Kidney (tissue), 14 donors: ENCODE measurements around the gene MAN1A1. TPM values are rescaled to one million over a fixed set of nuclear protein-coding genes. Genes with fewer than 3 reads are reported as not detected.

Experiments used
- DNase-seq, 5 donors: peaks; one replicate each; pipeline ENCODE4 v3.0.0-alpha.2; 2013 to 2020
- FAIRE-seq: peaks from 2 replicates; lab custom pipeline; 2012; peaks lifted over from hg19 to GRCh38; lab: Jason Lieb, UNC
- H3K27ac ChIP-seq, 2 donors: one replicate each; pipeline ENCODE4 v1.7.0; 2013; ENCODE audit warnings: low read depth in 2 of 2, low read length in 2 of 2, inconsistent platforms in 1 of 2
- H3K27me3 ChIP-seq: one replicate; pipeline ENCODE4 v1.7.1; 2013; ENCODE audit warnings: low read length, inconsistent platforms; ENCODE audit not compliant: control insufficient read depth, insufficient read depth
- H3K36me3 ChIP-seq, 3 donors: one replicate each; pipeline versions ENCODE4 v1.7.0 to v1.7.1; 2013; ENCODE audit warnings: low read length in 3 of 3, control low read depth in 1 of 3, inconsistent platforms in 1 of 3; ENCODE audit not compliant: insufficient read depth in 3 of 3, control insufficient read depth in 2 of 3
- H3K4me1 ChIP-seq, 3 donors: one replicate each; pipeline versions ENCODE4 v1.7.0 to v1.7.1; 2013; ENCODE audit warnings: low read length in 3 of 3, inconsistent platforms in 1 of 3, low read depth in 1 of 3; ENCODE audit not compliant: control insufficient read depth in 2 of 3, insufficient read depth in 2 of 3
- H3K4me3 ChIP-seq, 3 donors: one replicate each; pipeline versions ENCODE4 v1.7.0 to v1.8.1; 2013; ENCODE audit warnings: low read length in 3 of 3, control low read depth in 1 of 3, inconsistent platforms in 1 of 3
- H3K9ac ChIP-seq, 3 donors: one replicate each; pipeline versions ENCODE4 v1.7.0 to v1.7.1; 2013; ENCODE audit warnings: low read length in 3 of 3, control low read depth in 1 of 3, inconsistent platforms in 1 of 3
- H3K9me3 ChIP-seq, 3 donors: one replicate each; pipeline versions ENCODE4 v1.7.0 to v1.7.1; 2013; ENCODE audit warnings: low read length in 3 of 3, control low read depth in 1 of 3, inconsistent platforms in 1 of 3; ENCODE audit not compliant: control insufficient read depth in 2 of 3, insufficient read depth in 1 of 3
- CTCF ChIP-seq: IDR thresholded peaks from 3 replicates; pipeline ENCODE4 v1.5.1; 2012; ENCODE audit warnings: mild to moderate bottlenecking, moderate library complexity, borderline replicate concordance; ENCODE audit not compliant: insufficient read depth; ENCODE audit errors: extremely low read depth
- intact Hi-C: fragments of 100-400 bp; cut with DNase I; formaldehyde crosslinking; loops from one replicate; pipeline ENCODE4 v1.11.1; 2022
- polyA plus RNA-seq: library from polyadenylated mRNA; stranded (reverse); fragments of 350-450 nt; fragmentation: Illumina TruSeq; extraction: RNeasy Lipid Tissue Mini Kit (QIAGEN cat#74804); gene quantifications from one replicate; pipeline ENCODE4 v1.2.3, GENCODE V29; 2014; ENCODE audit warnings: low read depth, low replicate concordance; ENCODE audit not compliant: insufficient read depth
- total RNA-seq: library from RNA; stranded (reverse); fragmentation: NEBNext Ultra II Directional; extraction: Animal tissue kit (Norgen Biotek cat#: 25700); gene quantifications from one replicate; pipeline ENCODE4 v1.2.1, GENCODE V29; 2021
- donor health status: control.
- donor health status: control.
- donor health status: control.
- donor health status: control.
- donor health status: control.
- donor health status: DM: yes; HTN: yes; CAD: no.
- donor health status: Normal renal cell carcinoma (clear cell type).

MAN1A1 gene
- total and polyA plus RNA-seq, 2 donors from 2014 or later, result 30.4 to 68.5 TPM

GRCh38 chr6:119218548-119218947 lies 131.0 kb downstream of the MAN1A1 start:
- intact Hi-C loops, result no loop called here
- FAIRE-seq, result no peak

GRCh38 chr6:119215885-119216590 lies 133.5 kb downstream of the MAN1A1 start:
- no peak for TF ChIP-seq CTCF
- H3K4me1 ChIP-seq, result peaks cover 0 to 6% (median 0%) of the 10 kb centered on the region in 3 donors
- no peak overlapping the region for H3K27ac ChIP-seq
- H3K9me3 ChIP-seq, result no peaks in the 10 kb centered on the region
- no peak overlapping the region for H3K4me3 ChIP-seq
- no peaks in the 10 kb centered on the region for H3K36me3 ChIP-seq
- no peak for FAIRE-seq
- no peak for DNase-seq
- H3K27me3 ChIP-seq, result no peaks in the 10 kb centered on the region
- H3K9ac ChIP-seq, result no peak overlapping the region
- intact Hi-C loops, result no loop called here

More at GRCh38 chr6:119218548-119218947, 131.0 kb downstream of the MAN1A1 start:
- DNase-seq, result no peak
- H3K27ac ChIP-seq, result no peak overlapping the region
- no peaks in the 10 kb centered on the region for H3K27me3 ChIP-seq
- no peak for TF ChIP-seq CTCF
- no peaks in the 10 kb centered on the region for H3K36me3 ChIP-seq
- no peak overlapping the region for H3K9ac ChIP-seq
- H3K4me3 ChIP-seq, result no peak overlapping the region
- no peaks in the 10 kb centered on the region for H3K9me3 ChIP-seq
- peaks cover 0 to 6% (median 0%) of the 10 kb centered on the region in 3 donors for H3K4me1 ChIP-seq

GRCh38 chr6:119215309-119215708 lies 134.3 kb downstream of the MAN1A1 start:
- no peak for TF ChIP-seq CTCF
- Histone ChIP-seq H3K4me3 (no peak overlapping the region), H3K27me3 (no peaks in the 10 kb centered on the region), H3K27ac (no peak overlapping the region), H3K4me1 (peaks cover 0 to 6% (median 0%) of the 10 kb centered on the region in 3 donors), H3K9me3 (no peaks in the 10 kb centered on the region), H3K36me3 (no peaks in the 10 kb centered on the region), H3K9ac (no peak overlapping the region)
- intact Hi-C loops, result no loop called here
- FAIRE-seq, result no peak
- no peak for DNase-seq

- no peak overlapping the region for H3K9ac ChIP-seq
- peaks cover 0 to 4% (median 0%) of the 10 kb centered on the region in 3 donors for H3K4me1 ChIP-seq
- DNase-seq (peak in 2 of 5 donors; percentile 49 to 69), FAIRE-seq (no peak)
- H3K27ac ChIP-seq, result no peak overlapping the region
- H3K4me3 ChIP-seq, result no peak overlapping the region
- H3K9me3 ChIP-seq, result no peaks in the 10 kb centered on the region
- no peaks in the 10 kb centered on the region for H3K27me3 ChIP-seq
- intact Hi-C loops, result no loop called here
- no peaks in the 10 kb centered on the region for H3K36me3 ChIP-seq
- TF ChIP-seq CTCF, result no peak
Observed at GRCh38 chr6:119210596-119210995, 139.0 kb downstream of the MAN1A1 start.
